SK-N-MC (cell line): ENCODE measurements around the gene SGCE.

Experiments used
- DNase-seq: peaks from one replicate; pipeline ENCODE4 v3.0.0-alpha.2; 2011; ENCODE audit warnings: low read depth, low spot score
- H3K27ac ChIP-seq: fragments of 200-600 bp; sonication (generic); 2 replicates; pipeline ENCODE4 v1.5.1; 2016; ENCODE audit warnings: mixed run types
- H3K36me3 ChIP-seq: fragments of 200-600 bp; sonication (generic); 2 replicates; pipeline ENCODE4 v1.6.1; 2017; ENCODE audit warnings: antibody characterized with exemption, low read length, mixed read lengths; ENCODE audit not compliant: insufficient read depth
- H3K4me3 ChIP-seq: fragments of 200-600 bp; sonication (generic); 2 replicates; pipeline ENCODE4 v1.5.1; 2016
- H3K9ac ChIP-seq: fragments of 200-600 bp; sonication (generic); 2 replicates; pipeline ENCODE4 v1.8.0; 2017; ENCODE audit warnings: mixed run types, mixed read lengths; ENCODE audit not compliant: insufficient read length
- H3K9me3 ChIP-seq: fragments of 200-600 bp; sonication (generic); 2 replicates; pipeline ENCODE4 v1.6.1; 2017; ENCODE audit warnings: low read depth, mild to moderate bottlenecking, antibody characterized with exemption, low read length, moderate library complexity, mixed read lengths
- EZH2 ChIP-seq: fragments of 200-600 bp; sonication (generic); IDR thresholded peaks from one replicate; pipeline ENCODE4 v1.6.1; 2017; ENCODE audit warnings: antibody characterized with exemption
- FOXP2 ChIP-seq: optimal IDR thresholded peaks from 2 replicates; pipeline ENCODE3; 2011; ENCODE audit warnings: mild to moderate bottlenecking, moderate library complexity; ENCODE audit not compliant: insufficient read depth; ENCODE audit errors: extremely low read length, control extremely low read depth
- POLR2AphosphoS5 ChIP-seq: IDR thresholded peaks from 2 replicates; pipeline ENCODE4 v1.6.1; 2012; ENCODE audit warnings: mild to moderate bottlenecking, low read depth, low read length, borderline replicate concordance

SGCE gene

GRCh38 chr7:94594882-94595281 is 61.1 kb downstream of the SGCE start:
- no peak for DNase-seq
- no peak for TF ChIP-seq FOXP2
- no peak for TF ChIP-seq POLR2AphosphoS5
- TF ChIP-seq EZH2 = no peak
- H3K36me3 ChIP-seq = no peaks in the 10 kb centered on the region
- no peak overlapping the region for H3K27ac ChIP-seq
- no peaks in the 10 kb centered on the region for H3K9me3 ChIP-seq
- no peak overlapping the region for H3K4me3 ChIP-seq
- H3K9ac ChIP-seq = no peak overlapping the region

- Histone ChIP-seq H3K9ac (no peak overlapping the region), H3K9me3 (no peaks in the 10 kb centered on the region), H3K36me3 (peaks cover 6% of the 10 kb centered on the region; the same call in 1 of the 2 replicates), H3K27ac (no peak overlapping the region), H3K4me3 (no peak overlapping the region)
- TF ChIP-seq POLR2AphosphoS5 (no peak), EZH2 (no peak), FOXP2 (no peak)
- DNase-seq = no peak
Observed at GRCh38 chr7:94591176-94591575, 64.8 kb downstream of the SGCE start.

GRCh38 chr7:94590526-94591162 is 65.3 kb downstream of the SGCE start:
- no peak for DNase-seq
- no peak overlapping the region for H3K27ac ChIP-seq
- no peaks in the 10 kb centered on the region for H3K9me3 ChIP-seq
- no peak for TF ChIP-seq POLR2AphosphoS5
- no peak for TF ChIP-seq FOXP2
- TF ChIP-seq EZH2 = no peak
- no peak overlapping the region for H3K9ac ChIP-seq
- no peak overlapping the region for H3K4me3 ChIP-seq
- peaks cover 6% of the 10 kb centered on the region; the same call in 1 of the 2 replicates for H3K36me3 ChIP-seq

GRCh38 chr7:94588075-94588474 is 67.9 kb downstream of the SGCE start:
- Histone ChIP-seq H3K36me3 (peaks cover 6% of the 10 kb centered on the region; the same call in 1 of the 2 replicates), H3K9ac (no peak overlapping the region), H3K9me3 (no peaks in the 10 kb centered on the region), H3K27ac (no peak overlapping the region), H3K4me3 (no peak overlapping the region)
- no peak for TF ChIP-seq EZH2
- no peak for TF ChIP-seq POLR2AphosphoS5
- no peak for TF ChIP-seq FOXP2
- DNase-seq = no peak

- Histone ChIP-seq H3K9me3 (no peaks in the 10 kb centered on the region), H3K27ac (no peak overlapping the region), H3K9ac (no peak overlapping the region), H3K36me3 (peaks cover 3% of the 10 kb centered on the region; the same call in 1 of the 2 replicates), H3K4me3 (no peak overlapping the region)
- no peak for DNase-seq
- no peak for TF ChIP-seq POLR2AphosphoS5
- TF ChIP-seq EZH2 = no peak
- TF ChIP-seq FOXP2 = no peak
Observed at GRCh38 chr7:94584113-94584512, 71.8 kb downstream of the SGCE start.

GRCh38 chr7:94580601-94581000 is 75.3 kb downstream of the SGCE start:
- no peak for TF ChIP-seq FOXP2
- TF ChIP-seq EZH2 = no peak
- TF ChIP-seq POLR2AphosphoS5 = no peak
- no peaks in the 10 kb centered on the region; the same call in 1 of the 2 replicates for H3K9me3 ChIP-seq
- no peak overlapping the region for H3K4me3 ChIP-seq
- no peak overlapping the region for H3K9ac ChIP-seq
- no peak for DNase-seq
- no peak overlapping the region for H3K27ac ChIP-seq
- 0 out of 2 replicates have a peak, but pooled peaks cover 8% of the 10 kb centered on the region for H3K36me3 ChIP-seq

- H3K9ac ChIP-seq = no peak overlapping the region
- H3K27ac ChIP-seq = no peak overlapping the region
- no peak for TF ChIP-seq EZH2
- TF ChIP-seq FOXP2 = no peak
- no peak for TF ChIP-seq POLR2AphosphoS5
- no peaks in the 10 kb centered on the region; the same call in 1 of the 2 replicates for H3K9me3 ChIP-seq
- no peak for DNase-seq
- 0 out of 2 replicates have a peak, but pooled peaks cover 13% of the 10 kb centered on the region for H3K36me3 ChIP-seq
- H3K4me3 ChIP-seq = no peak overlapping the region
Observed at GRCh38 chr7:94579470-94579869, 76.5 kb downstream of the SGCE start.

- H3K9ac ChIP-seq = no peak overlapping the region
- no peaks in the 10 kb centered on the region; the same call in 1 of the 2 replicates for H3K9me3 ChIP-seq
- no peak overlapping the region for H3K27ac ChIP-seq
- DNase-seq = no peak
- H3K36me3 ChIP-seq = 0 out of 2 replicates have a peak, but pooled peaks cover 13% of the 10 kb centered on the region
- no peak for TF ChIP-seq POLR2AphosphoS5
- H3K4me3 ChIP-seq = no peak overlapping the region
Observed at GRCh38 chr7:94578614-94579013, 77.3 kb downstream of the SGCE start.
